Measurements from ENCODE around the gene LTBP1.

The LTBP1 gene

DNA sequence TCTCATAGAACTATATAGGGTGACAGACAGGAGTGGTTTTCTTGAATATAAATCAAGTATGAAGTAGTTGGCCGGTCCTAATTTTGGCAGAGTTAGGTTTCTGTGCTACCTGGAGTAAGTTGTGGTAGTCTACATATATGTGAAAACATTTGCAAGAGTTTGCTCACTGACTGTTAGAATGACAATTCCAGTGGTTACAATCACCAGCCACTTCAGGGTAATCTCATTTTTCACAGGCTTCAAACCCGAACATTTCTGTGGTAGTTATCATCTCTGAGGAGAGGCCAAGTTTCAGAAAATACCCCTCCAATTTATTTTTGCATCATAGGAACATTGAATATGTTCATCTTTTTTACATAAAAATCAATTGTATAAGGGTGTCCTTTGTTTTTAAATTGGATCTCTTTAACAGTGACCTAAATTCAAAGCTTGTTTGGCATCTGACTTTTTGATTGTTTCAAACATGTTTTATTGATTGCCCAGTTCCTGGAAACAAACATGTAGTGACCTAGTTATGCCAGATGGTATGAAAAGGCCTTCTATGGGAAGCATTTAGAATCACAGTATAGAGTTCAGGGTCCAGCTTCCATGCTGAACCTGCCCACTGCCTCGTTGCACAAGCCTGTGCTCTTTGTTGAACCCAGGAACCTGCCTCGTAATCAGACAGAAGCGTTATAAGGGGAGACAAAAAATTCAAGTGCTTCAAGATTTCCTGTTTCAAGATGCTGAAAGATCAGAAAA, 250.6 kb downstream of the LTBP1 start:
- DNase-seq (ENCODE audit: low read depth) = no peak

DNA sequence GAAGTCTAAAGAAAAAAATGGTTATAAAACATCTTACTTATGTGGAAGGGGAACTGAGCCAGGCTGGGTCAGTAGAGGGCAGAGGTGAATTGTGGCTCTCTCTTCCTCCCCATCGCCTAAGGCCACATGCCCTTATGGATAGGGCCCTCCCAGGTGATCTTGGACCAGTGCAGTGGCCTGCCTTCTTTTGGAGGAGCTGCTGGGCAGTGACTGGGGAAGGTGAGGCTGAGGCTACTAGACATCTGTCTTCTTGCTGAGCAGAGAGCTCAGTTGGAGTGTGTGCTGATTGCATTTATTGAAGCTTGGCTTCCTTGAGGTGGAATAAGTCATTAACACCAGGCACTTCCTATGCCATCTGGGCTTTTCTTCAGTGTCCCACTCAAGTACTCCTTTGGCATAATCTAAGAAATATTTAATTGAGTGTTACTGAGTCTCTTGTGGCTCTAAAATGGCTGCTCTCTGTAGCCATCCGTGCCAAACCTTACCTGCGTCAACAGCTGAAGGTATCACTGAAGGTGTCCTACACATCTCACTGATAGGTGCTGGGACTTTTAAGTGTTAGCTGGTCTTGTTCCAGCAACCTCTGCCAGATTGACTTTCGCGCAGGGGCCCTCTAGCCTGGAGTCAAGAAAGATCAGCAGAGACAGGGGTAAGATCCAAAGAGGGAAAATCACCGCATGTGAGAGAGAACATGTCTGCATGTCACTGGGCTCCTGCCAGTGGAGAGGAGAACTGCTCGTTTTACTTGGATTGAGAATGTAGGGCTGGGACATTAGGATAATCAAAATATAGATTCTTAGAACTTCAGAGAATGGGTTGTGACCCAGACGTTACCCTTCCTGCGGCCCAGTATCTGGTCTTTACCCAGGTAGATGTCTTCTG, 256.1 kb downstream of the LTBP1 start:
- DNase-seq (ENCODE audit: low read depth) = no peak

DNA sequence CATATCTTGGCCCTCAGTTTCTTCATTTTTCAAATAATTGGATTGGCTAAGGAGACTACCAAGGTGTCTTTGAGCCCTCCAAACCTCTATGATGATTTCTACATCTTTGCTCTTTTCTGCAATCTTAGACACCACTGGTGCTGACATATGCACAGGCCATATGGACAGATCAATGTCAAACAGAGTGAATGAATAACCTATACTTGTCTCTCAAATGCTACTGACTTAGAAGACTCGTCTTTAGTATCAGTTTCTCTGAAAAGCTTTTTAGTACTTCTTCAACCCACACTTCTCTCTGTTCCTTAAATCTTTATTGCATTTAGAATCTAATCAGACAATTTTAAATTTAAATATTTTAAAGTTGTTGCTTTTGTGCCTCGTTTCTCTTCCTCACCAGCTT, 258.2 kb downstream of the LTBP1 start:
- DNase-seq (ENCODE audit: low read depth) = no peak

DNA sequence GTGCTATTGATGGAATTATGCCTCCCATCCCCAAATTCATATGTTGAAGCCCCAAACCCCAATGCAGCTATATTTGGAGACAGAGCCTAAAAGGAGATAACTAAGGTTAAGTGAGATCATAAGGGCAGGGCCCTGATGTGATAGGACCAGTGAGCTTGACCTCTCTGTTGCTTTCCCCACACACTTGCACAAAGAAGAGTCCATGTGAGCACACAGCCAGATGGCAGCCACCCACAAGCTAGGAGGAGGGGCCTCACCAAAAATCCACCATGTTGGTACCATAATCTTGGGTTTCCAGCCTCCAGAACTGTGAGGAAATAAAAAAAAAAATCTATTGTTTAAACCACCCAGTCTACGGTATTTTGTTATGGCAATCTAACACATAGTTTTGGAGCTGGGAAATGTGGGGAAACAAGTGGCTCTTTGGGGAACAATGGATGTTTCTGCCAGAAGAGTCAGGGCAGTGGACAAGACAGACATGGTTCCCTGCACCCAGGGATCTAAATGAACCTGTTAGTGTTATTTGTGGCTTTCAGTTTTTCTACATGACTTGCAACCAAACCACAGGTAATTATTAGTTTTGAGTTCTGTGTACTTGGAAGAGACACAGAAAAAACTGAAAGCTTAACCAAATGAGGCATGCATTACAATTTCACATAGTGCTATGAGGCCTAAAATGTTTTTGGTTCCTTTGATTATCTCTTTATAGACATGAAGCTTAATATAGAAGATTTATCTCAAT, 259.1 kb downstream of the LTBP1 start:
- DNase-seq (ENCODE audit: low read depth) = no peak

DNA sequence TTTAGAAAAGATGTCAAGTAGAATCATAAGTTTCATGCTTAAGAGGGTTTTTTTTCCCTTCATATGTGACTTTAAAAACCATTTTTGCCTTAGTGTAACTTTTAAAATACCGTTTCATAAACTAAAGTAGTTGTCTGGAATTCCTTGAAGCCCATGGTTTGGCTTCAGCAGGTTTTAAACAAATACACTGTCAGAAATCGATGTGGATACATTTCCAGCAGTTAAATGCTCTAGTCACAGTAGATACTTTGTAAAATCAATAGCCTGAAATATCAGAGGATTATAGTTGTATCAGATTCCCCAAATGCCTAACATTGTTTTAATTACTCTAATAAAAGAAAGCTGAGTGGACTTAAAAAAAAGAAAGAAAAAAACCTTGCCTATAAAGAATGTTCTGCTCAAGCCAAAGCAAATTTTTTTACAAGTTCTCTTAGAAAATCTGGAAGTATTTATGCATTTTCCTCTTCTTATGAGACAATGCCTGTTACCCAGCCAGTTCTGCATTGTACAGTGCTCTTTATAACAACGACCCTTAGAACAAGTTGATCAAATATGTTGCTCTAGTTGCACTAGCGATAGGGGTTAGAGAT, 260.5 kb downstream of the LTBP1 start:
- peak; percentile 27 for DNase-seq (ENCODE audit: low read depth)

DNA sequence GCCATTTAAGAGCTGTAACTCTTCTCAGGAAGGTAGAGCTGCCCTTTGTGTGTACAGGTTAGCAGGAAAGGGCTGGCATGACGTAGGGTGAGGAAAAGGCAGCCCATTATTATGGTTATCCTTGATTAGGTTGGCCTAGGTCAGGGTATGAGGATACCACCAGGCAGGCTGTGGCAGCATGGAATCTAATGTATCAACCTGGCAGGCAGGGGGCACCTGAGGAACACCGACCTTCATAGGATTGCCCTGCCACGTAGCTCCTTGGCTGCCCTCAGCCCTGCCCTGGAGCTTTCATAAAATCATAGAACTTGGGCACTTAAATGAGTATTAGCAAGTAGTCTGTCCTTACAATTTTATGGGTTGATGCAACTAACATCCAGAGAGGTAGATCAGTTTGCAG, 261.6 kb downstream of the LTBP1 start:
- no peak for DNase-seq (ENCODE audit: low read depth)

DNA sequence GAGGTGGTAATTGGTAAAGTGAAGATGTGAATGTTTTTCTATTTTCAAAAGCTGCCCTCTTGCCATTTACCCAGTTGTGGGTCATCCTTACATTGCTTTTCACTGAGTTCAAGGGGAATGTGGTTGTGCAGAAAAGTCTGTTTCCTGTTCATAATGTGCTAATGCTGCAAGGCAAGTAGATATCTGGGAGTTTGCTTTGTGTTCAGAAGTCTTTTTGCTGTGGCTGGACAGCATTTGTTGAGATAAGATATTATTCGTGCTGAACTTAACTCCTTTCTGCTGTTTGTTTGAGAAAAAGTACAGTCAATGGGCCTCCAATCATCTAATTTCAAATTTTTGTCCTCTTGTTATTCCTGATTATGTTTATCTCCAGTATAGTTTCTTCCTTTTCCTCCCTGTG, 263.2 kb downstream of the LTBP1 start:
- DNase-seq (ENCODE audit: low read depth) = no peak

DNA sequence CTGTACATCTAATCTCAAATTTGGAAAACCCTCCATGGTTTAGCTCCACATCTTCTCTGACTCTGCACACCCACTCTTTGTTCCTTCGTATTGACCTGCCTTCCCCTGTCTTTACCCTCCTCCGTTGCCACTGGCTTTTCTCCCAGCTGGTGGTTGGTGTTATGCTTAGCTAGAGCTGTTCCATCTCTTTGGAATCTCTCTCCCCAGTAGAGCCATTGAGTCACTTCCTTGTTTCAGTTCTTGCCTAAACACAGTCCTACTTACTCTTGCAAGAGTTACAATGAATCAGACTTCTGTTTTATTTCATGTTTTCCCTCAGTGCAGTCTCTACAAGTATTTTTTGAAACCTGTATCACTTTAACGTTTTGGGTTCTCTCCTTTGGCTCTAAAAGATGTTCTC, 263.9 kb downstream of the LTBP1 start:
- peak; percentile 89 for DNase-seq (ENCODE audit: low read depth)

DNA sequence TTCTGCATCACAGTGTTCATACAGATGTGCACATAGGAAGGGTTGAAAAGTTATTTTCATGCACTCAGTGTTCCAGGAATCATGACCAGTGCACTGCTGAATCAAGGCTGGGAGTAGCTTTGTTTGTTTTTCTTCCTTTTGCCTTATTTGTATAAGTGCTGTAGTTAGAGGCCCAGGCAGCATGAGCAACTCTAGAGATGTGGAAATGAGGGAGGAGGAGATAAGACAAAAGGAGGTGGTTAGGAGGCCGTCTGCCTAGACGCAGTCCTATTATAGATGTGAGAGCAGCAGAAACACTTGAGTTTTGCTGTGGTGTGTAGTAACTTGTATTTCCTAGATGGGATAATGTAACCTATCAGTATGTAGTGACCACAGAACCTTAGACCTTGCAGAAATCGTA, 265.4 kb downstream of the LTBP1 start:
- DNase-seq (ENCODE audit: low read depth) = peak; percentile 86

DNA sequence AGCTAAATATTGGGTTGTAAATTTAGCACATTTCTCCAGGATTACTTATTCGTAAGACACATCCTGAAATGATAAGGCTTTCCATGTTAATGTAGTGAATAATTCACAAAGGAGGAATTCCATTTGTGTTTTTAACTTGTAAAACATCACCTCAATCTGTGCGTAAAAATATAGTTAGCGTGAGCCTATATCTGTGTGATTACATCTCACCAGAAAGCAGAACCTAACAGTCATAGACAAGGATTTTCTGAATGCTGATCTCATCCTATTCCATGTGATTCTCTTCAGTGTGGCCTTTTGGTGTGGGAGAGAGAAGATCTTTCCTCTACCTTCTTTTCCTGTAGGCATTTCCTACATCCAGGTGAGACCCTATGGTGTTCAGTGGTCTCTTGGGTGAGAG, 266.5 kb downstream of the LTBP1 start:
- DNase-seq (ENCODE audit: low read depth) = no peak

DNA sequence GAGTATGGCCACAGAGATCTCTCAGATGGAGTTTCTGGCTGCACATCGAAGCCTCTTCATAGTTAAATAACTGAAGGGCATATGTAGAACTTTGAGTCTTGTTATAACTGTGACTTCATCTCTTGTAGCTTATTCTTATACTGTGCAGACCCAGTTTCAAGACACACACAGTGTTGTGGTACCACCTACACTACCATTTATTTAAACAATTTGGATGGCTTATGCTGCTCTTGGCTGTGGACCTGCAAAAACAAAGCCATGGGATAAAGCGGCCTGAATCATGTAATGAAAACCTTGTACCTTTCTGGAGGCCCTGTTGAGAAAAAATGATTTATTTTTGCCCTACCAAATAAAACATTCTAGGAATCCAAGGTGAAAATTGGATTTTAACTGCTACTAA, 266.9 kb downstream of the LTBP1 start:
- DNase-seq (ENCODE audit: low read depth) = no peak

DNA sequence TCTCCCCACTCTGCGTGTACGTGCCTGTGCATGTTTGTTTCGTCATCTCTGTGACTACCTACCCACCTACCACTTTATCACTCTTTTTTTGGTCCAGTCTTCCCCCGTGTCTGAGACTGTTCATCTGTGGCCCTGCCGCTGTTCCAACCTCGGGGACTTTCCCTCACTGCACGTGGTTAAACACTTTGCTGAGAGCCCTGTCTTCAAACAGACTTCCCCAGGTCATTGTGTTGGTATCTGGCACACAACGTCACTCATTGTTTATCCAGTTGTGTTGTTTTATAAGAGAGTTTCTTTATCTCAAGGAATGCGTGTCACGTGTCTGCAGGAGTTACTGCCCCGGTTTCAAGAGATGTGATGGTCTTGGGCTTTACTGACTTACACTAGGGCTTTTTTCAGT, 267.7 kb downstream of the LTBP1 start:
- DNase-seq (ENCODE audit: low read depth) = no peak

DNA sequence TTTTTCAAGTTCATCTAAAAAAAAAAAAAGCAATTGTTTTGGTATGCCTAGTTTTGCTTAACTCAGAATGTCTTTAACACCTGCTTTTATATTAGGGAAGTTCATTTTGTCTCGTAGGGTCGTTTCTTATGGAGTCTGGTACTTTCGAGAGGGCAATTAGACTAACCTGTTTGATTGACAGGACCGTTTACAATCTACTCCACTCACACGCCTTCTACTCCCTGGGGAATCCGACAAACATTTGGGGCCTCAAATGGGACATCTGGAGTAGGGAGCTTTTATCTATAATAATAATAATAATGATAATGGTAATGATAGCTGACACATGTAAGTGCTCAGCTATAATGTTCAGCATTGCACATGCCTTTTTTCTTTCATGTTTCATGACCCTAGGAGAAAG, 268.1 kb downstream of the LTBP1 start:
- DNase-seq (ENCODE audit: low read depth) = no peak

DNA sequence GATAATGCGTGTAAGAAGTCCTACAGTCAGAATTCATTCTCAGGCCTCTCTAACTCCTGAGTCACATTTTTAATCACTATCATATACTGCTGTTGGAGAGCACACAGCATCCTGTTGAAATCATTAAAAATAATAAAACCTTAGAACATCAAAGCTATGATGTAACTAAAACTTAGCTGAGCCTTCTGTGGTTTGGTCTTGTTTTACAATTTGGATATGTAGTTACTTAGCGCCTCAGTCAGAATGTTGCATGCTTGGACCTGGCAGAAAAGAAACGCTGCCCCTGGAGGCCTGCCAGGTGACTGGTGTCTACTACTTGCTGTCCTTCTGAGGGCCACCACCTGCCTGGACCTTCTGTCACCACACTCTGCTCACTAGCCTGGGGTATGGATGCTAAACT, 268.5 kb downstream of the LTBP1 start:
- peak; percentile 76 for DNase-seq (ENCODE audit: low read depth)

DNA sequence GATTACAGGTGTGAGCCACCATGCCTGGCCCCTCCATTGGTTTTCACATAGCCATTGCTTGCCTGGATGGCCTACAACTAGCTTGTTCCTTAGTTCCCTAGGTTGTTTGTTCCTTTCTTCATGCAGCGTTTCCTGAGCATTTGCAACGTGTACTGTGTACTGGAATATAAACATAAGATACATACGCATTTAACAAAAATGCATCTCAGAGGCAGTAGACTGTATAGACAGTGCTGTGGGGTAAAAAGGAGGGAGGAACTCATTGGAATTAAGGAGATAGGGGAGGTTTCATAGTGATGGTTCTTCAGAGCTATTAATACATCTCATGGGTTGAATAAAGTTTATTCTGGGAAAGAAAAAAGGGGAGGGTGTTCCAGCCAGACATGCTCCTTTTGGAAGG, 269.2 kb downstream of the LTBP1 start:
- no peak for DNase-seq (ENCODE audit: low read depth)

DNA sequence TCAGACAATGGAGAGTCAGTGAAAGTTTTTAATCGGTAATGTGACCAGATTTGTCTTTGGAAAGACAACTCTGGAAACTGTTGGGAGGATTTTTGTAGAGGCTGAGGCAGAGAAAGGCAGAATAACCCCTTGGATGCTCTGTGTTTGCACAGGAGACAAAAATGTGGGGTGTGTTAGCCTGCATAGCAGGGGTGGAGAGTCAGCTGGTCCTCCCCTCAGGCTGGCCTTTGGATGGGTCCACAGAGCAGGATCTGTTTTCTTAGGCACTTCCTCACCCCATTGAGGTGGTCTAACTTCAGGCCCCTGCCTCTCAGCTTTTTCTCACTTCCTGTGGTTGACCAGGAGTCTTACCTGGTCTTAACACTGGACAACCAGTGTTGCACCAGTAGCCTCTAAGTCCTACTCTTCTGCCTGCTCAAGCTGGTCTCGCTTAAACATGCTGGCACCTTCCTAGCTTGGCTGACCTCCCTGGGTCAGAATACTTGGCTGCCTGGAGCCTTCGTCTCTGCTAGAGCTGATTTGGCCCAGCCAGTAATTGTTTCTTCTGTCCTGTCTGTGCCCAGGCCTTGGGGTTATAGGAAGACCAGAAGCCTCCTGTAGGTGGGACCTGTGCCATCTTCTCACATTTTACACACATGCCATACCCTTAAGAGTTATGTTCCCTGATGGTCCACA, 269.9 kb downstream of the LTBP1 start:
- no peak for DNase-seq (ENCODE audit: low read depth)

DNA sequence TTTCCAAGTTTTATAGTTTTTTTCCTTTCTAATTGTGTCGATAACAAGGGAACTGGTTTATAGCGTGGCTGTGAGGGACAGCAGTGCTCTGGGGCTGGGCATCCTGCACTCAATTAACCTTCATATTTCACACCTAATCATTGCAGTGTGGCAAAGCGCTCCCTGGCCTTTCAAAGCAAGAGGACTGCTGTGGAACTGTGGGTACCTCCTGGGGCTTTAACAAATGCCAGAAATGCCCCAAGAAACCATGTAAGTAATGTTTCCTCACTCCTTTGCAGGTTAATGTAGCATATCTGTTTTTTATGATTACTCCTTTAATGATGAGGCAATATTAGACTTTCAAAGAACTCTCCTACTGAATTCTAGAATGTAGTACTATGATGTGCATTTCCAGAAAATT, 270.7 kb downstream of the LTBP1 start:
- no peak for DNase-seq (ENCODE audit: low read depth)

DNA sequence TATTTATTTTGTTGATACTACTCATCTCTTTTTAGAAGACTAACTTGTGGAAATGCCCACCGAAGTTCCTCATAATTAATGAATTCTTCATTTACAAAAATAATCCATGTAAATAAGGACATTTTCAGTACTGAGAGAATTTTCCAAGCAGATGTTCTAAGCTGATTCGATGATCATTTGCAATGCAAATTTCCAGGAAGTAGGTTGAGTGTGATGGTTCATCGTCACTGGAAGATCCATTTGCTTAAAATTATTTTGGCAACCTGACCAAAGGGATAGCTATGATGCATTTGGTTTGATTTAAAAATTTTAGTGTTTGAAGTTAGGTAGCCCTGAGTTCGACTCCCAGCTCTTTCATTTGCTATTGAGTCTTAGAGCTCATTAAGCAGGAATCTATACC, 272.4 kb downstream of the LTBP1 start:
- DNase-seq (ENCODE audit: low read depth) = no peak

DNA sequence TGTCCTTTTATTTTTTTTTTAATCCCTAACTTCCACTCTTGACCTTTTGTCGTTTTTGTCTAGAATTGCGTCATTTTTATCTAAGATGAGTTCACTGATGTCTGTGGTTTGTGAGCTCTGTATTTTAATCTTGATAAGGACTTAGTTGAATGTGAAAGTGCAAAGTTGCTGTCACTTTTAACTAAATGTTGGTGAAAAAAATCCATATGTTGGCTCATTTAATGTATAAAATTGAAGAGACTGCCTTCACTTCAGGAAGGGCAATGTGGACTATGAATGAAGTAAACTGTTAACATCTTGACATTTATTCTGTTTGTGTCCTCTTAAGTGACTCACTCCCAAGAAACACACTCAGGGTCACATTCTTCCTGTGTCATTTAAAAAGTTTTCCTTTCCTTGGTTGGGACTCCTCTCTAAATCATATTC, 273.1 kb downstream of the LTBP1 start:
- no peak for DNase-seq (ENCODE audit: low read depth)

DNA sequence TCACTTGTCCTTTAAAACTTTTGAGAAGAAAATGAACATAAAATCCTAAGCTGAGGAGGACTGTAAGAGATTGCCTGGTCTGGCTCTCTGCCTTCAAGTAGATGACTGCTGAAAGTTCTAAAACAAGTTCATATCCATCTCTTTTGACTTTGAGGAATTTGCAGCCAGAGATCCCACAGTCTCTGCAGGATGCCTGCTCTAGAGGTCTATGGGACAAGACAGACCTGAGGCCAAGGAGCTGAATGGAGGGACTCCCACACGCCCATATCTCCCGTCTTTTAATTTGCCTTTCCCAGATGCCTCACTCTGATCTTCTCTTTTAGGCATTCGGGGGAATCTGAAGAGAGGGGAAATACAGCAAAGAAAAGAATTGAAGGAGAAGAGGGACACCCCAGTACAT, 273.8 kb downstream of the LTBP1 start:
- DNase-seq (ENCODE audit: low read depth) = no peak

DNA sequence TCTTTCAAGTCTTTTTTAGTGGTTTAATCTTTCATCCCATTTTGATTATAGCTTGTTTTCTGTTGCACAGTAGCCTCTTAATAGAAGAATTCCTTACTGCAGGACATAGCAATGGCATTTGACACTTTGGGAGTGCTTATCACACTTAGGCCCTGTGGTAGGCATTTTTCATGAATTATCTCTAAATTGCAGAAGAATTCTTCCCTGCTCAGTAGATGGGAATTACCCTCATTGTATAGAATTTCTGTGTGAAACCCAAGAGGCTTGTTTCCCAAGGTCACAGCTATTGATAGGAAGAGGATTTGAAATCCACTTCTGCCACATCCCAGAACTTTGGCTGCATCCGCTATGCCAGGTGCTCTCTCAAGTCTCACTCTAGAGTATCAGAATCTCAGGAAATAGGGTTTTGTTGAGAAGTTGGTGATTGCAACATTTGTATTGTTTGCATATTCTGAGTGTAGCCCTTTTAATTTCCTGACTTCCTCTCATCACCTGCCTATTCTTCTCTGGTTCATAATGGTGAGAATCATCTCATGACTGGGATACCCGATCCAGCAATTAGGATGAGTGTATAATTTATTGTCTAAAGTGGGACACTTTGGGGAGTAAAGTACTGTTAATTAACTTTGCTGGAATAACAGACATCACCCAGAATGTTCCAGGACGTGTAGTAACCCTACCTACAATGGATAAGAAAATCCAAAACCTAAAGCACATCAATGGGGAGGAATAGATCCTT, 274.5 kb downstream of the LTBP1 start:
- no peak for DNase-seq (ENCODE audit: low read depth)

Measured in fibroblast of the conjunctiva (primary cell).